Measurements from ENCODE around the gene OR51M1.
"Not testable (repeated sequence)": the region's sequence is repeated elsewhere in the genome, so short reads cannot be mapped to it uniquely, and the experiment has no call there.

The OR51M1 gene

GRCh38 chr11:5363679-5364078 lies 19.9 kb upstream of the OR51M1 start:
- H3K9ac ChIP-seq (ENCODE audit: low read depth, low read length, poor library complexity), result no peak overlapping the region
- H3K4ac ChIP-seq (ENCODE audit: low read length), result no peak overlapping the region
- no peak overlapping the region for H2AFZ ChIP-seq (ENCODE audit: low read length)
- no peaks in the 10 kb centered on the region for H3K9me3 ChIP-seq (replicated peaks in 1 of 2; ENCODE audit: control insufficient read depth in 2 of 2, insufficient read depth in 1 of 2, low read depth in 1 of 2, low read length in 2 of 2)
- no peaks in the 10 kb centered on the region for H3K27me3 ChIP-seq (ENCODE audit: control insufficient read depth in 3 of 3, insufficient read depth in 3 of 3, low read depth in 1 of 3, low read length in 3 of 3)
- no CpG with 5 or more reads among the region's 1 CpG for WGBS, 2 donors (ENCODE audit: extremely low coverage in 2 of 2, insufficient read length in 2 of 2, insufficient replicate concordance in 1 of 2)
- no peak for DNase-seq (ENCODE audit: low spot score)
- no peak overlapping the region for H3K4me3 ChIP-seq (ENCODE audit: low read length in 2 of 2)
- H2BK15ac ChIP-seq (ENCODE audit: low read length), result no peak overlapping the region
- no peak overlapping the region for H2BK5ac ChIP-seq (ENCODE audit: low read length)
- H3K4me1 ChIP-seq (ENCODE audit: control insufficient read depth in 2 of 2, insufficient read depth in 1 of 2, low read depth in 1 of 2, low read length in 2 of 2), result no peaks in the 10 kb centered on the region
- H3K79me1 ChIP-seq (ENCODE audit: low read depth, low read length), result no peaks in the 10 kb centered on the region
- H3K36me3 ChIP-seq (replicated peaks in 1 of 2; ENCODE audit: control insufficient read depth in 2 of 2, insufficient read depth in 2 of 2, low read length in 2 of 2), result no peaks in the 10 kb centered on the region
- H3K27ac ChIP-seq (replicated peaks; ENCODE audit: low read length), result no peak overlapping the region
- H3K23ac ChIP-seq (ENCODE audit: low read depth, low read length, poor library complexity), result no peak overlapping the region
- no peak overlapping the region for H3K18ac ChIP-seq (ENCODE audit: low read length)
- no peak overlapping the region for H2AK5ac ChIP-seq (ENCODE audit: low read depth, low read length)
- H3K14ac ChIP-seq (ENCODE audit: low read length), result no peak overlapping the region
- no peak overlapping the region for H2BK120ac ChIP-seq (ENCODE audit: low read depth, low read length)
- H4K8ac ChIP-seq (ENCODE audit: low read depth, low read length), result no peak overlapping the region
- H3K4me2 ChIP-seq (ENCODE audit: insufficient read depth, low read length, poor library complexity, severe bottlenecking), result no peak overlapping the region
- H4K91ac ChIP-seq (ENCODE audit: low read depth, low read length, poor library complexity), result no peak overlapping the region
- no peak overlapping the region for H2BK12ac ChIP-seq (ENCODE audit: low read length)

GRCh38 chr11:5364214-5364613 lies 19.4 kb upstream of the OR51M1 start:
- H3K27ac ChIP-seq (replicated peaks; ENCODE audit: low read length), result no peak overlapping the region
- H3K18ac ChIP-seq (ENCODE audit: low read length), result no peak overlapping the region
- H2BK15ac ChIP-seq (ENCODE audit: low read length), result no peak overlapping the region
- H3K36me3 ChIP-seq (replicated peaks in 1 of 2; ENCODE audit: control insufficient read depth in 2 of 2, insufficient read depth in 2 of 2, low read length in 2 of 2), result no peaks in the 10 kb centered on the region
- no peak overlapping the region for H3K23ac ChIP-seq (ENCODE audit: low read depth, low read length, poor library complexity)
- H2BK5ac ChIP-seq (ENCODE audit: low read length), result no peak overlapping the region
- H3K4ac ChIP-seq (ENCODE audit: low read length), result no peak overlapping the region
- no peak overlapping the region for H3K9ac ChIP-seq (ENCODE audit: low read depth, low read length, poor library complexity)
- H4K8ac ChIP-seq (ENCODE audit: low read depth, low read length), result no peak overlapping the region
- no peak overlapping the region for H3K14ac ChIP-seq (ENCODE audit: low read length)
- H2BK12ac ChIP-seq (ENCODE audit: low read length), result no peak overlapping the region
- WGBS, 2 donors (ENCODE audit: extremely low coverage in 2 of 2, insufficient read length in 2 of 2, insufficient replicate concordance in 1 of 2), result no CpG with 5 or more reads among the region's 2 CpGs
- no peak for DNase-seq (ENCODE audit: low spot score)
- no peak overlapping the region for H3K4me3 ChIP-seq (ENCODE audit: low read length in 2 of 2)
- no peak overlapping the region for H2AFZ ChIP-seq (ENCODE audit: low read length)
- no peaks in the 10 kb centered on the region for H3K79me1 ChIP-seq (ENCODE audit: low read depth, low read length)
- no peak overlapping the region for H2AK5ac ChIP-seq (ENCODE audit: low read depth, low read length)
- no peaks in the 10 kb centered on the region for H3K9me3 ChIP-seq (replicated peaks in 1 of 2; ENCODE audit: control insufficient read depth in 2 of 2, insufficient read depth in 1 of 2, low read depth in 1 of 2, low read length in 2 of 2)
- H3K27me3 ChIP-seq (ENCODE audit: control insufficient read depth in 3 of 3, insufficient read depth in 3 of 3, low read depth in 1 of 3, low read length in 3 of 3), result no peaks in the 10 kb centered on the region
- no peak overlapping the region for H3K4me2 ChIP-seq (ENCODE audit: insufficient read depth, low read length, poor library complexity, severe bottlenecking)
- H2BK120ac ChIP-seq (ENCODE audit: low read depth, low read length), result no peak overlapping the region
- no peak overlapping the region for H4K91ac ChIP-seq (ENCODE audit: low read depth, low read length, poor library complexity)
- no peaks in the 10 kb centered on the region for H3K4me1 ChIP-seq (ENCODE audit: control insufficient read depth in 2 of 2, insufficient read depth in 1 of 2, low read depth in 1 of 2, low read length in 2 of 2)

- H3K23ac ChIP-seq (ENCODE audit: low read depth, low read length, poor library complexity); H3K9ac ChIP-seq (ENCODE audit: low read depth, low read length, poor library complexity); H2BK120ac ChIP-seq (ENCODE audit: low read depth, low read length); H2BK15ac ChIP-seq (ENCODE audit: low read length); H3K36me3 ChIP-seq (replicated peaks in 1 of 2; ENCODE audit: control insufficient read depth in 2 of 2, insufficient read depth in 2 of 2, low read length in 2 of 2); H2BK5ac ChIP-seq (ENCODE audit: low read length); H3K4me2 ChIP-seq (ENCODE audit: insufficient read depth, low read length, poor library complexity, severe bottlenecking); H3K14ac ChIP-seq (ENCODE audit: low read length); H3K4me1 ChIP-seq (ENCODE audit: control insufficient read depth in 2 of 2, insufficient read depth in 1 of 2, low read depth in 1 of 2, low read length in 2 of 2); H3K9me3 ChIP-seq (replicated peaks in 1 of 2; ENCODE audit: control insufficient read depth in 2 of 2, insufficient read depth in 1 of 2, low read depth in 1 of 2, low read length in 2 of 2); H4K91ac ChIP-seq (ENCODE audit: low read depth, low read length, poor library complexity); H3K79me1 ChIP-seq (ENCODE audit: low read depth, low read length); DNase-seq (ENCODE audit: low spot score); H2AK5ac ChIP-seq (ENCODE audit: low read depth, low read length); H2AFZ ChIP-seq (ENCODE audit: low read length); H3K4ac ChIP-seq (ENCODE audit: low read length); H3K27me3 ChIP-seq (ENCODE audit: control insufficient read depth in 3 of 3, insufficient read depth in 3 of 3, low read depth in 1 of 3, low read length in 3 of 3); H4K8ac ChIP-seq (ENCODE audit: low read depth, low read length); H3K4me3 ChIP-seq (ENCODE audit: low read length in 2 of 2); H3K27ac ChIP-seq (replicated peaks; ENCODE audit: low read length); H2BK12ac ChIP-seq (ENCODE audit: low read length); H3K18ac ChIP-seq (ENCODE audit: low read length): not testable (repeated sequence)
- no CpG with 5 or more reads among the region's 6 CpGs for WGBS, 2 donors (ENCODE audit: extremely low coverage in 2 of 2, insufficient read length in 2 of 2, insufficient replicate concordance in 1 of 2)
Measured at GRCh38 chr11:5366365-5366764, 17.2 kb upstream of the OR51M1 start.

GRCh38 chr11:5366856-5367255 lies 16.8 kb upstream of the OR51M1 start:
- Histone ChIP-seq H2BK5ac (ENCODE audit: low read length) (no peak overlapping the region), H3K36me3 (replicated peaks in 1 of 2; ENCODE audit: control insufficient read depth in 2 of 2, insufficient read depth in 2 of 2, low read length in 2 of 2) (no peaks in the 10 kb centered on the region), H3K23ac (ENCODE audit: low read depth, low read length, poor library complexity) (no peak overlapping the region), H3K18ac (ENCODE audit: low read length) (no peak overlapping the region), H3K79me1 (ENCODE audit: low read depth, low read length) (no peaks in the 10 kb centered on the region), H4K91ac (ENCODE audit: low read depth, low read length, poor library complexity) (no peak overlapping the region), H3K27me3 (ENCODE audit: control insufficient read depth in 3 of 3, insufficient read depth in 3 of 3, low read depth in 1 of 3, low read length in 3 of 3) (no peaks in the 10 kb centered on the region), H2BK15ac (ENCODE audit: low read length) (no peak overlapping the region), H3K4ac (ENCODE audit: low read length) (no peak overlapping the region), H3K14ac (ENCODE audit: low read length) (no peak overlapping the region), H3K9me3 (replicated peaks in 1 of 2; ENCODE audit: control insufficient read depth in 2 of 2, insufficient read depth in 1 of 2, low read depth in 1 of 2, low read length in 2 of 2) (no peaks in the 10 kb centered on the region), H3K27ac (replicated peaks; ENCODE audit: low read length) (no peak overlapping the region), H2BK12ac (ENCODE audit: low read length) (no peak overlapping the region), H3K4me1 (ENCODE audit: control insufficient read depth in 2 of 2, insufficient read depth in 1 of 2, low read depth in 1 of 2, low read length in 2 of 2) (no peaks in the 10 kb centered on the region), H3K4me2 (ENCODE audit: insufficient read depth, low read length, poor library complexity, severe bottlenecking) (no peak overlapping the region), H3K9ac (ENCODE audit: low read depth, low read length, poor library complexity) (no peak overlapping the region), H4K8ac (ENCODE audit: low read depth, low read length) (no peak overlapping the region), H2AK5ac (ENCODE audit: low read depth, low read length) (no peak overlapping the region), H3K4me3 (ENCODE audit: low read length in 2 of 2) (no peak overlapping the region), H2BK120ac (ENCODE audit: low read depth, low read length) (no peak overlapping the region), H2AFZ (ENCODE audit: low read length) (no peak overlapping the region)
- whole genome bisulfite sequencing, 2 donors (ENCODE audit: extremely low coverage in 2 of 2, insufficient read length in 2 of 2, insufficient replicate concordance in 1 of 2), result no CpG with 5 or more reads among the region's 1 CpG
- DNase-seq (ENCODE audit: low spot score), result no peak
